Colonic mucosa (tissue), 4 donors: ENCODE data around the gene MKI67. TPM values are rescaled to one million over a fixed set of nuclear protein-coding genes. Genes with fewer than 3 reads are reported as not detected.

Source experiments
- DNase-seq: peaks from one replicate; pipeline ENCODE4 v3.0.0-alpha.2; 2020
- H3K27ac ChIP-seq: fragments of 200-600 bp; one replicate; pipeline ENCODE4 v1.8.0; 2021
- H3K27me3 ChIP-seq: fragments of 200-600 bp; one replicate; pipeline ENCODE4 v1.8.0; 2021
- H3K36me3 ChIP-seq: fragments of 200-600 bp; one replicate; pipeline ENCODE4 v1.8.0; 2021
- H3K4me1 ChIP-seq: fragments of 200-600 bp; one replicate; pipeline ENCODE4 v1.8.0; 2021; ENCODE audit warnings: mild to moderate bottlenecking
- H3K4me3 ChIP-seq: fragments of 200-600 bp; one replicate; pipeline ENCODE4 v1.8.0; 2021
- H3K9ac ChIP-seq, 2 donors: one replicate each; pipeline ENCODE4 v1.7.0; 2013; ENCODE audit warnings: control low read depth in 2 of 2, low read depth in 2 of 2, low read length in 2 of 2
- H3K9me3 ChIP-seq: fragments of 200-600 bp; one replicate; pipeline ENCODE4 v1.8.0; 2021
- intact Hi-C: fragments of 100-400 bp; cut with DNase I; formaldehyde crosslinking; loops from one replicate; pipeline ENCODE4 v1.14.1; 2022
- total RNA-seq, 2 donors: library from RNA; stranded (reverse); fragmentation: NEBNext Ultra II Directional in 1 of 2; extraction: Animal tissue kit (Norgen Biotek cat#: 25700) in 1 of 2; gene quantifications; one replicate each; pipeline ENCODE4 v1.2.1, GENCODE V29; 2021
- TF ChIP-seq, protein P1 (sequence below): fragments of 200-600 bp; IDR thresholded peaks from one replicate; pipeline ENCODE4 v1.8.0; 2022; ENCODE audit warnings: antibody characterized with exemption, mild to moderate bottlenecking
- donor health status: healthy.
- donor health status: DM: no; HTN: no; CAD: no.
- donor health status: DM: no; HTN: no; CAD: no.

Gene MKI67
- total RNA-seq, 2 donors from 2014 or later = 40.2 to 148 TPM

DNA sequence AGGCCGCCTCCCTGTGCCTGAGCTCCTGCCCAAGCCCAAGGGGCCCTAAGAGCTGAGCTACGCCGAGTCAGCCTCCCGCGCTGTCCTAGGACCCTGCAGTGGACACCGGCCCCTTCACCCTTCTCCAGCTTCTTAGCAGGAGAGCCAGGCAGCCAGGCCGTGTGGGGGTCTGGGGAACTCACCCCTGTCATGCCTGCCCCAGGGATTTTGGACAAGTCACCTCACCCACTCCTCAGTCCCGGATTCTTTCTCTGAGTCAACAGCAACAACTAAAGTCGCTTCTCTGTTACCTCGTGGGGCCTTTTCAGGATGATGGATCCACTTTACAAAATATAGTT is 79.3 kb downstream of the MKI67 start:
- intact Hi-C loops = no loop called here
- Histone ChIP-seq H3K27ac (peak overlapping the region; percentile 22), H3K36me3 (no peaks in the 10 kb centered on the region), H3K9me3 (no peaks in the 10 kb centered on the region), H3K27me3 (no peaks in the 10 kb centered on the region), H3K4me1 (peaks cover 8% of the 10 kb centered on the region), H3K9ac (peak overlapping the region in 1 of 2 donors; percentile 59), H3K4me3 (peak overlapping the region; percentile 32)
- no peak for DNase-seq
- TF ChIP-seq, protein P1, sequence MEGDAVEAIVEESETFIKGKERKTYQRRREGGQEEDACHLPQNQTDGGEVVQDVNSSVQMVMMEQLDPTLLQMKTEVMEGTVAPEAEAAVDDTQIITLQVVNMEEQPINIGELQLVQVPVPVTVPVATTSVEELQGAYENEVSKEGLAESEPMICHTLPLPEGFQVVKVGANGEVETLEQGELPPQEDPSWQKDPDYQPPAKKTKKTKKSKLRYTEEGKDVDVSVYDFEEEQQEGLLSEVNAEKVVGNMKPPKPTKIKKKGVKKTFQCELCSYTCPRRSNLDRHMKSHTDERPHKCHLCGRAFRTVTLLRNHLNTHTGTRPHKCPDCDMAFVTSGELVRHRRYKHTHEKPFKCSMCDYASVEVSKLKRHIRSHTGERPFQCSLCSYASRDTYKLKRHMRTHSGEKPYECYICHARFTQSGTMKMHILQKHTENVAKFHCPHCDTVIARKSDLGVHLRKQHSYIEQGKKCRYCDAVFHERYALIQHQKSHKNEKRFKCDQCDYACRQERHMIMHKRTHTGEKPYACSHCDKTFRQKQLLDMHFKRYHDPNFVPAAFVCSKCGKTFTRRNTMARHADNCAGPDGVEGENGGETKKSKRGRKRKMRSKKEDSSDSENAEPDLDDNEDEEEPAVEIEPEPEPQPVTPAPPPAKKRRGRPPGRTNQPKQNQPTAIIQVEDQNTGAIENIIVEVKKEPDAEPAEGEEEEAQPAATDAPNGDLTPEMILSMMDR = no peak

Other genes with a start within 250 kb of the MKI67 start
- 100 to 1,000 TPM in 1 of 2 donors, 10 to 100 TPM in 1; 76.8 to 110 TPM for gene CLRN3, start 233.5 kb downstream of the MKI67 start, total RNA-seq
- gene PTPRE, start 219.3 kb downstream of the MKI67 start, total RNA-seq = 10 to 100 TPM; 15.9 to 18.8 TPM